Endothelial cell of umbilical vein (primary cell): Measurements from ENCODE around the gene CCR5AS.

ENCODE experiments used
- BruUV-seq: library from RNA; stranded (reverse); fragments of 400-500 nt; replicated peaks from 2 replicates; lab custom pipeline; 2021; lab: Mats Ljungman, UMichigan
- CTCF ChIA-PET: fragments of 300-600, 350-600 bp; sonication (Branson Sonifier 250); formaldehyde crosslinking; loops from one replicate; lab custom pipeline; 2021; ENCODE audit warnings: antibody characterized with exemption, inconsistent platforms; lab: Charles Lee
- POLR2A ChIA-PET: fragments of 300-600, 350-600 bp; sonication (Branson Sonifier 250); formaldehyde crosslinking; loops from one replicate; lab custom pipeline; 2021; ENCODE audit warnings: antibody characterized with exemption, inconsistent platforms; lab: Charles Lee
- DNase-seq: peaks from one replicate; pipeline ENCODE4 v3.0.0-alpha.2; 2011; ENCODE audit warnings: low read depth, low spot score
- FAIRE-seq: peaks from 2 replicates; lab custom pipeline; 2011; peaks lifted over from hg19 to GRCh38; lab: Jason Lieb, UNC
- H2AFZ ChIP-seq: 2 replicates; pipeline ENCODE4 v1.6.0; 2012; ENCODE audit warnings: low read depth, low read length, control low read depth, inconsistent platforms
- H3K27ac ChIP-seq: 2 replicates; pipeline ENCODE4 v1.5.1; 2011; ENCODE audit warnings: low read depth, mild to moderate bottlenecking, control low read depth, low read length, moderate library complexity; ENCODE audit not compliant: insufficient read depth
- H3K27me3 ChIP-seq, 2 experiments: 2 replicates each; pipeline versions ENCODE4 v1.6.0 to v1.6.1; 2011; ENCODE audit warnings: low read length in 2 of 2, mixed read lengths in 1 of 2; ENCODE audit not compliant: control insufficient read depth in 2 of 2, insufficient read depth in 2 of 2
- H3K36me3 ChIP-seq, 2 experiments: 2 replicates in 1 of 2; 3 replicates in 1 of 2; pipeline ENCODE4 v1.5.1; 2011; ENCODE audit warnings: low read length in 2 of 2, mild to moderate bottlenecking in 1 of 2, moderate library complexity in 1 of 2; ENCODE audit not compliant: control insufficient read depth in 2 of 2, insufficient read depth in 2 of 2; ENCODE audit errors: extremely low read depth in 1 of 2
- H3K4me1 ChIP-seq: 3 replicates; pipeline ENCODE4 v1.5.1; 2011; ENCODE audit warnings: mild to moderate bottlenecking, low read length; ENCODE audit not compliant: control insufficient read depth, insufficient read depth; ENCODE audit errors: extremely low read depth
- H3K4me2 ChIP-seq: 2 replicates; pipeline ENCODE4 v1.6.1; 2011; ENCODE audit warnings: low read length, control low read depth, mixed read lengths; ENCODE audit not compliant: insufficient read depth
- H3K4me3 ChIP-seq, 3 experiments: fragments of 200-600 bp in 1 of 3; sonication (generic), shearing (Covaris generic) in 1 of 3; replicated peaks in 1 of 3; 2 replicates each; pipeline ENCODE4 v1.5.1; 2011 to 2016; ENCODE audit warnings: control low read depth in 3 of 3, low read length in 3 of 3, mild to moderate bottlenecking in 2 of 3, inconsistent platforms in 1 of 3, low read depth in 1 of 3, moderate library complexity in 1 of 3; ENCODE audit not compliant: insufficient read depth in 1 of 3
- H3K79me2 ChIP-seq: 2 replicates; pipeline ENCODE4 v1.6.0; 2012; ENCODE audit warnings: low read length, inconsistent platforms; ENCODE audit not compliant: control insufficient read depth, insufficient read depth
- H3K9ac ChIP-seq: replicated peaks from 2 replicates; pipeline ENCODE3; 2011; ENCODE audit warnings: low read length, control low read depth; ENCODE audit not compliant: insufficient read depth; ENCODE audit errors: extremely low read depth
- H3K9me1 ChIP-seq: replicated peaks from 3 replicates; pipeline ENCODE4 v1.6.0; 2011; ENCODE audit warnings: mild to moderate bottlenecking, low read length; ENCODE audit not compliant: control insufficient read depth, insufficient read depth; ENCODE audit errors: extremely low read depth
- H3K9me3 ChIP-seq: replicated peaks from 2 replicates; pipeline ENCODE4 v1.5.1; 2012; ENCODE audit warnings: low read length, inconsistent platforms; ENCODE audit not compliant: control insufficient read depth, insufficient read depth
- H4K20me1 ChIP-seq: replicated peaks from 2 replicates; pipeline ENCODE3; 2011; ENCODE audit warnings: mild to moderate bottlenecking, low read length; ENCODE audit not compliant: control insufficient read depth, insufficient read depth; ENCODE audit errors: extremely low read depth
- EZH2 ChIP-seq: IDR thresholded peaks from 2 replicates; pipeline ENCODE4 v1.6.1; 2012; ENCODE audit warnings: borderline replicate concordance, low read depth, mild to moderate bottlenecking, moderate library complexity, low read length, inconsistent platforms; ENCODE audit not compliant: severe bottlenecking
- FOS ChIP-seq: IDR thresholded peaks from 2 replicates; pipeline ENCODE4 v1.6.1; 2011; ENCODE audit warnings: mild to moderate bottlenecking, low read length, moderate library complexity, borderline replicate concordance; ENCODE audit not compliant: insufficient read depth
- GATA2 ChIP-seq: IDR thresholded peaks from 2 replicates; pipeline ENCODE4 v1.7.0; 2011; ENCODE audit warnings: low read depth, mild to moderate bottlenecking, moderate library complexity, mixed read lengths, low read length; ENCODE audit not compliant: insufficient read length, insufficient read depth
- JUN ChIP-seq: IDR thresholded peaks from 2 replicates; pipeline ENCODE4 v1.6.1; 2011; ENCODE audit warnings: borderline replicate concordance, low read depth; ENCODE audit not compliant: insufficient read length, insufficient read depth
- MYC ChIP-seq: IDR thresholded peaks from one replicate; pipeline ENCODE4 v1.6.1; 2011; ENCODE audit warnings: mild to moderate bottlenecking, low read depth, low read length
- POLR2A ChIP-seq: IDR thresholded peaks from 2 replicates; pipeline ENCODE4 v1.6.1; 2012; ENCODE audit warnings: low read depth, mild to moderate bottlenecking, control low read depth, low read length
- POLR2AphosphoS5 ChIP-seq: IDR thresholded peaks from 2 replicates; pipeline ENCODE4 v1.6.1; 2012; ENCODE audit warnings: low read depth, mild to moderate bottlenecking, control low read depth, low read length, moderate library complexity; ENCODE audit not compliant: insufficient read depth
- dilution Hi-C: fragments of 300-500 bp; cut with MboI; formaldehyde crosslinking; loops from one replicate; pipeline ENCODE4 v1.15.0; 2019; ENCODE audit warnings: low sequenced_read_pairs; ENCODE audit not compliant: extremely low pct_ligation_motif_present
- intact Hi-C: fragments of 100-400 bp; cut with micrococcal nuclease; formaldehyde crosslinking; loops from one replicate; pipeline ENCODE4 v1.10.0; 2022
- TF ChIP-seq, protein P1 (sequence below), 2 donors: IDR thresholded peaks; 1 replicate in 1 of 2; 2 replicates in 1 of 2; pipeline ENCODE4 v1.5.1; 2011; ENCODE audit warnings: low read length in 2 of 2, mild to moderate bottlenecking in 2 of 2, moderate library complexity in 2 of 2, control low read depth in 1 of 2, inconsistent platforms in 1 of 2, low read depth in 1 of 2; ENCODE audit not compliant: insufficient read depth in 1 of 2; ENCODE audit errors: extremely low read depth in 1 of 2
- TF ChIP-seq, protein P2 (sequence below): IDR thresholded peaks from 2 replicates; pipeline ENCODE4 v1.6.1; 2011; ENCODE audit not compliant: insufficient read depth, insufficient read length

The CCR5AS gene

DNA sequence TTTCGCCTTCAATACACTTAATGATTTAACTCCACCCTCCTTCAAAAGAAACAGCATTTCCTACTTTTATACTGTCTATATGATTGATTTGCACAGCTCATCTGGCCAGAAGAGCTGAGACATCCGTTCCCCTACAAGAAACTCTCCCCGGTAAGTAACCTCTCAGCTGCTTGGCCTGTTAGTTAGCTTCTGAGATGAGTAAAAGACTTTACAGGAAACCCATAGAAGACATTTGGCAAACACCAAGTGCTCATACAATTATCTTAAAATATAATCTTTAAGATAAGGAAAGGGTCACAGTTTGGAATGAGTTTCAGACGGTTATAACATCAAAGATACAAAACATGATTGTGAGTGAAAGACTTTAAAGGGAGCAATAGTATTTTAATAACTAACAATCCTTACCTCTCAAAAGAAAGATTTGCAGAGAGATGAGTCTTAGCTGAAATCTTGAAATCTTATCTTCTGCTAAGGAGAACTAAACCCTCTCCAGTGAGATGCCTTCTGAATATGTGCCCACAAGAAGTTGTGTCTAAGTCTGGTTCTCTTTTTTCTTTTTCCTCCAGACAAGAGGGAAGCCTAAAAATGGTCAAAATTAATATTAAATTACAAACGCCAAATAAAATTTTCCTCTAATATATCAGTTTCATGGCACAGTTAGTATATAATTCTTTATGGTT lies 35.9 kb downstream of the CCR5AS start, which contains the start of gene CCR5:
Gene CCR5 (plus strand): TSS at position 108 of the 680 bp plus-strand sequence. CDS start 1,957 bp downstream, outside the sequence.
- H3K4me3 ChIP-seq: no peak within 1 kb of the TSS
- no peak within 1 kb of the TSS for H2AFZ ChIP-seq
- TF ChIP-seq JUN (no peak), POLR2AphosphoS5 (no peak), GATA2 (no peak), FOS (no peak), MYC (no peak), EZH2 (no peak), POLR2A (no peak)
- TF ChIP-seq, protein P1, sequence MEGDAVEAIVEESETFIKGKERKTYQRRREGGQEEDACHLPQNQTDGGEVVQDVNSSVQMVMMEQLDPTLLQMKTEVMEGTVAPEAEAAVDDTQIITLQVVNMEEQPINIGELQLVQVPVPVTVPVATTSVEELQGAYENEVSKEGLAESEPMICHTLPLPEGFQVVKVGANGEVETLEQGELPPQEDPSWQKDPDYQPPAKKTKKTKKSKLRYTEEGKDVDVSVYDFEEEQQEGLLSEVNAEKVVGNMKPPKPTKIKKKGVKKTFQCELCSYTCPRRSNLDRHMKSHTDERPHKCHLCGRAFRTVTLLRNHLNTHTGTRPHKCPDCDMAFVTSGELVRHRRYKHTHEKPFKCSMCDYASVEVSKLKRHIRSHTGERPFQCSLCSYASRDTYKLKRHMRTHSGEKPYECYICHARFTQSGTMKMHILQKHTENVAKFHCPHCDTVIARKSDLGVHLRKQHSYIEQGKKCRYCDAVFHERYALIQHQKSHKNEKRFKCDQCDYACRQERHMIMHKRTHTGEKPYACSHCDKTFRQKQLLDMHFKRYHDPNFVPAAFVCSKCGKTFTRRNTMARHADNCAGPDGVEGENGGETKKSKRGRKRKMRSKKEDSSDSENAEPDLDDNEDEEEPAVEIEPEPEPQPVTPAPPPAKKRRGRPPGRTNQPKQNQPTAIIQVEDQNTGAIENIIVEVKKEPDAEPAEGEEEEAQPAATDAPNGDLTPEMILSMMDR (IDR thresholded peaks at IDR 0.05; ENCODE audit: extremely low read depth in 1 of 2, insufficient read depth in 1 of 2, low read depth in 1 of 2, low read length in 2 of 2): no peak
- TF ChIP-seq, protein P2, sequence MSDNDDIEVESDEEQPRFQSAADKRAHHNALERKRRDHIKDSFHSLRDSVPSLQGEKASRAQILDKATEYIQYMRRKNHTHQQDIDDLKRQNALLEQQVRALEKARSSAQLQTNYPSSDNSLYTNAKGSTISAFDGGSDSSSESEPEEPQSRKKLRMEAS: no peak
- H3K36me3 ChIP-seq: no peaks in the 10 kb centered on the region
- BruUV-seq: no TSS peak
- no peaks in the 10 kb centered on the region for H3K9me1 ChIP-seq
- DNase-seq (no peak), FAIRE-seq (no peak)
- no peak within 1 kb of the TSS for H3K4me2 ChIP-seq
- no peak within 1 kb of the TSS for H3K9ac ChIP-seq
- no peaks in the 10 kb centered on the region for H3K79me2 ChIP-seq
- intact Hi-C loops: loop anchor here (10.0 kb wide), 1 partner anchor 184 kb away; no protein-coding TSS in a partner anchor
- peaks cover 8 to 19% of the 10 kb centered on the region in 2 experiments for H3K27me3 ChIP-seq
- H3K4me1 ChIP-seq: no peaks in the 10 kb centered on the region
- dilution Hi-C loops: no loop called here
- H3K9me3 ChIP-seq: no peaks in the 10 kb centered on the region
- no peak within 1 kb of the TSS for H3K27ac ChIP-seq
- no peaks in the 10 kb centered on the region for H4K20me1 ChIP-seq
- CTCF ChIA-PET: interaction anchor here (1.5 to 6.1 kb wide), 5 partner anchors 7 to 95 kb away, joined by 4 to 45 read pairs (median 8); no protein-coding TSS in a partner anchor
- POLR2A ChIA-PET: no interaction called here
